H1 (cell line): ENCODE measurements around the gene DNAH8. TPM values are rescaled to one million over a fixed set of nuclear protein-coding genes. Genes with fewer than 3 reads are reported as not detected.

ENCODE experiments used
- CTBP2 ChIP-seq: IDR thresholded peaks from 2 replicates; pipeline ENCODE4 v1.7.0; 2011; ENCODE audit warnings: borderline replicate concordance, mild to moderate bottlenecking, moderate library complexity, mixed read lengths, low read length; ENCODE audit not compliant: insufficient read depth, insufficient read length
- GTF2F1 ChIP-seq: IDR thresholded peaks from 2 replicates; pipeline ENCODE4 v1.6.1; 2012; ENCODE audit warnings: low read depth, low read length, improper control_type of control experiment, borderline replicate concordance
- HDAC6 ChIP-seq: IDR thresholded peaks from one replicate; pipeline ENCODE4 v1.7.1; 2012; ENCODE audit warnings: low read depth, mild to moderate bottlenecking, inconsistent platforms, low read length, moderate library complexity
- RXRA ChIP-seq: IDR thresholded peaks from 2 replicates; pipeline ENCODE4 v1.6.1; 2011; ENCODE audit warnings: low read depth, mild to moderate bottlenecking, low read length, moderate library complexity; ENCODE audit not compliant: insufficient read depth
- TAF7 ChIP-seq: optimal IDR thresholded peaks from 2 replicates; pipeline ENCODE3; 2011; ENCODE audit warnings: low read depth, mild to moderate bottlenecking, inconsistent platforms, low read length, moderate library complexity, borderline replicate concordance
- polyA plus RNA-seq, 7 experiments: library from polyadenylated mRNA; depleted of rRNA in 3 of 7; stranded (reverse) in 5 of 7; unstranded in 2 of 7; fragments of >200 nt in 5 of 7; fragments of 200-250 nt in 2 of 7; gene quantifications; 1 replicate in 5 of 7; 2 replicates in 1 of 7; 4 replicates in 1 of 7; pipeline versions ENCODE4 v1.2.1 to v1.2.3, GENCODE V29; 2011 to 2013; ENCODE audit warnings: missing spikeins in 2 of 7, mixed read lengths in 2 of 7
- total RNA-seq: library from RNA; stranded (reverse); fragmentation: NEBNext Ultra II Directional; extraction: Animal tissue kit (Norgen Biotek cat#: 25700); gene quantifications from 2 replicates; pipeline ENCODE4 v1.2.1, GENCODE V29; 2021
- TF ChIP-seq, protein P1 (sequence below): IDR thresholded peaks from 2 replicates; pipeline ENCODE4 v1.6.1; 2012; ENCODE audit warnings: low read length, inconsistent platforms
- TF ChIP-seq, protein P2 (sequence below): fragments of 300-600 bp; sonication (generic); IDR thresholded peaks from 2 replicates; pipeline ENCODE4 v1.7.1; 2012; ENCODE audit warnings: low read length, moderate library complexity, mild to moderate bottlenecking, inconsistent platforms; ENCODE audit not compliant: insufficient replicate concordance

Gene DNAH8
- total and polyA plus RNA-seq, 2 of the 8 experiments (the other 6 are each of a cell fraction or from before 2014, with no cell fraction given) = under 0.01 TPM; not detected in 1

DNA sequence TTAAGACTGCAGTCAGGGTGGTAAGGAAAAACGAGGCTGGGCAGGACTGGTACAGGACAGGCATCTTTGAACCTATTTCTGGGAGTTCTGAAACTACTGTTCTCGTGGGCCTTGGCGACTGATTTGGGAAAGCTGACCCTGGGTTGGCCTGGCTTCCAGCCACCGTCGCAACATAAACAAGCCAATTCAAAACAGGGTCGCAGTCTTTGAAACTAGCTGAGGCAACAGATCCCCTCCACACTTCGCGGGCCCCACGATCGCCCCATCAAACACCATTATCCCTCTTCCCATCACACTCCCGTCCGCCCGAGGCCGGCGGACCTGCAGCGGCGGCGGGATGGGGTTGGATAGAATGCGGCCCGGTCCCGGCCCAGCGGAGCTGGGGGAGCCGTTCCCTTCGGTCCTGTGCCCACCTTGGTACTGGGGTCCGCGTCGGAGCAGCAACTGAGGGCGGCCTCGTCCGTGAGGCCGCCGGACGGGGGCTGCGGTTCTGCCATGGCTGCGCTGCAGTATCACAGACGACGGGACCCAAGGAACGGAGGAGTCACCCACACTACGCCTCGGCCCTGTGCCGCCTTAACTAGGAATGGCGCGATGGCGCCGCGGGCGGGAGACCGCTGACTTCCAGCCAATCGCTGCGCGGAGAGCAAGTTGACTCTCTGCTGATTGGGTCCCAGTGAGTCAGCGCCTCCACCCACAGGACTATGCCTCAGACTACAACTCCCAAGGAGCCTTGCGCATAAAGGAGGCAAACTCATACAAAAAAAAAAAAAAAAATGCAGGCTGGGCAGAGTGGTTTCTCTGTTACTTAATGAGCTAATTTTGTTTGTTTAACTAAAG, 12.3 kb upstream of the DNAH8 start, which contains the start of gene GLO1 (continued):
- TF ChIP-seq TAF7 = peak; percentile 80
- TF ChIP-seq, protein P1, sequence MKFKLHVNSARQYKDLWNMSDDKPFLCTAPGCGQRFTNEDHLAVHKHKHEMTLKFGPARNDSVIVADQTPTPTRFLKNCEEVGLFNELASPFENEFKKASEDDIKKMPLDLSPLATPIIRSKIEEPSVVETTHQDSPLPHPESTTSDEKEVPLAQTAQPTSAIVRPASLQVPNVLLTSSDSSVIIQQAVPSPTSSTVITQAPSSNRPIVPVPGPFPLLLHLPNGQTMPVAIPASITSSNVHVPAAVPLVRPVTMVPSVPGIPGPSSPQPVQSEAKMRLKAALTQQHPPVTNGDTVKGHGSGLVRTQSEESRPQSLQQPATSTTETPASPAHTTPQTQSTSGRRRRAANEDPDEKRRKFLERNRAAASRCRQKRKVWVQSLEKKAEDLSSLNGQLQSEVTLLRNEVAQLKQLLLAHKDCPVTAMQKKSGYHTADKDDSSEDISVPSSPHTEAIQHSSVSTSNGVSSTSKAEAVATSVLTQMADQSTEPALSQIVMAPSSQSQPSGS = no peak
- no peak for TF ChIP-seq CTBP2
- TF ChIP-seq HDAC6 = no peak
- TF ChIP-seq, protein P2, sequence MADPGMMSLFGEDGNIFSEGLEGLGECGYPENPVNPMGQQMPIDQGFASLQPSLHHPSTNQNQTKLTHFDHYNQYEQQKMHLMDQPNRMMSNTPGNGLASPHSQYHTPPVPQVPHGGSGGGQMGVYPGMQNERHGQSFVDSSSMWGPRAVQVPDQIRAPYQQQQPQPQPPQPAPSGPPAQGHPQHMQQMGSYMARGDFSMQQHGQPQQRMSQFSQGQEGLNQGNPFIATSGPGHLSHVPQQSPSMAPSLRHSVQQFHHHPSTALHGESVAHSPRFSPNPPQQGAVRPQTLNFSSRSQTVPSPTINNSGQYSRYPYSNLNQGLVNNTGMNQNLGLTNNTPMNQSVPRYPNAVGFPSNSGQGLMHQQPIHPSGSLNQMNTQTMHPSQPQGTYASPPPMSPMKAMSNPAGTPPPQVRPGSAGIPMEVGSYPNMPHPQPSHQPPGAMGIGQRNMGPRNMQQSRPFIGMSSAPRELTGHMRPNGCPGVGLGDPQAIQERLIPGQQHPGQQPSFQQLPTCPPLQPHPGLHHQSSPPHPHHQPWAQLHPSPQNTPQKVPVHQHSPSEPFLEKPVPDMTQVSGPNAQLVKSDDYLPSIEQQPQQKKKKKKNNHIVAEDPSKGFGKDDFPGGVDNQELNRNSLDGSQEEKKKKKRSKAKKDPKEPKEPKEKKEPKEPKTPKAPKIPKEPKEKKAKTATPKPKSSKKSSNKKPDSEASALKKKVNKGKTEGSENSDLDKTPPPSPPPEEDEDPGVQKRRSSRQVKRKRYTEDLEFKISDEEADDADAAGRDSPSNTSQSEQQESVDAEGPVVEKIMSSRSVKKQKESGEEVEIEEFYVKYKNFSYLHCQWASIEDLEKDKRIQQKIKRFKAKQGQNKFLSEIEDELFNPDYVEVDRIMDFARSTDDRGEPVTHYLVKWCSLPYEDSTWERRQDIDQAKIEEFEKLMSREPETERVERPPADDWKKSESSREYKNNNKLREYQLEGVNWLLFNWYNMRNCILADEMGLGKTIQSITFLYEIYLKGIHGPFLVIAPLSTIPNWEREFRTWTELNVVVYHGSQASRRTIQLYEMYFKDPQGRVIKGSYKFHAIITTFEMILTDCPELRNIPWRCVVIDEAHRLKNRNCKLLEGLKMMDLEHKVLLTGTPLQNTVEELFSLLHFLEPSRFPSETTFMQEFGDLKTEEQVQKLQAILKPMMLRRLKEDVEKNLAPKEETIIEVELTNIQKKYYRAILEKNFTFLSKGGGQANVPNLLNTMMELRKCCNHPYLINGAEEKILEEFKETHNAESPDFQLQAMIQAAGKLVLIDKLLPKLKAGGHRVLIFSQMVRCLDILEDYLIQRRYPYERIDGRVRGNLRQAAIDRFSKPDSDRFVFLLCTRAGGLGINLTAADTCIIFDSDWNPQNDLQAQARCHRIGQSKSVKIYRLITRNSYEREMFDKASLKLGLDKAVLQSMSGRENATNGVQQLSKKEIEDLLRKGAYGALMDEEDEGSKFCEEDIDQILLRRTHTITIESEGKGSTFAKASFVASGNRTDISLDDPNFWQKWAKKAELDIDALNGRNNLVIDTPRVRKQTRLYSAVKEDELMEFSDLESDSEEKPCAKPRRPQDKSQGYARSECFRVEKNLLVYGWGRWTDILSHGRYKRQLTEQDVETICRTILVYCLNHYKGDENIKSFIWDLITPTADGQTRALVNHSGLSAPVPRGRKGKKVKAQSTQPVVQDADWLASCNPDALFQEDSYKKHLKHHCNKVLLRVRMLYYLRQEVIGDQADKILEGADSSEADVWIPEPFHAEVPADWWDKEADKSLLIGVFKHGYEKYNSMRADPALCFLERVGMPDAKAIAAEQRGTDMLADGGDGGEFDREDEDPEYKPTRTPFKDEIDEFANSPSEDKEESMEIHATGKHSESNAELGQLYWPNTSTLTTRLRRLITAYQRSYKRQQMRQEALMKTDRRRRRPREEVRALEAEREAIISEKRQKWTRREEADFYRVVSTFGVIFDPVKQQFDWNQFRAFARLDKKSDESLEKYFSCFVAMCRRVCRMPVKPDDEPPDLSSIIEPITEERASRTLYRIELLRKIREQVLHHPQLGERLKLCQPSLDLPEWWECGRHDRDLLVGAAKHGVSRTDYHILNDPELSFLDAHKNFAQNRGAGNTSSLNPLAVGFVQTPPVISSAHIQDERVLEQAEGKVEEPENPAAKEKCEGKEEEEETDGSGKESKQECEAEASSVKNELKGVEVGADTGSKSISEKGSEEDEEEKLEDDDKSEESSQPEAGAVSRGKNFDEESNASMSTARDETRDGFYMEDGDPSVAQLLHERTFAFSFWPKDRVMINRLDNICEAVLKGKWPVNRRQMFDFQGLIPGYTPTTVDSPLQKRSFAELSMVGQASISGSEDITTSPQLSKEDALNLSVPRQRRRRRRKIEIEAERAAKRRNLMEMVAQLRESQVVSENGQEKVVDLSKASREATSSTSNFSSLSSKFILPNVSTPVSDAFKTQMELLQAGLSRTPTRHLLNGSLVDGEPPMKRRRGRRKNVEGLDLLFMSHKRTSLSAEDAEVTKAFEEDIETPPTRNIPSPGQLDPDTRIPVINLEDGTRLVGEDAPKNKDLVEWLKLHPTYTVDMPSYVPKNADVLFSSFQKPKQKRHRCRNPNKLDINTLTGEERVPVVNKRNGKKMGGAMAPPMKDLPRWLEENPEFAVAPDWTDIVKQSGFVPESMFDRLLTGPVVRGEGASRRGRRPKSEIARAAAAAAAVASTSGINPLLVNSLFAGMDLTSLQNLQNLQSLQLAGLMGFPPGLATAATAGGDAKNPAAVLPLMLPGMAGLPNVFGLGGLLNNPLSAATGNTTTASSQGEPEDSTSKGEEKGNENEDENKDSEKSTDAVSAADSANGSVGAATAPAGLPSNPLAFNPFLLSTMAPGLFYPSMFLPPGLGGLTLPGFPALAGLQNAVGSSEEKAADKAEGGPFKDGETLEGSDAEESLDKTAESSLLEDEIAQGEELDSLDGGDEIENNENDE = no peak
- no peak for TF ChIP-seq RXRA
- TF ChIP-seq GTF2F1 = peak; percentile 52; the same call in 1 of the 2 replicates
